ENCODE measurements around the gene TRIM47. TPM values are rescaled to one million over a fixed set of nuclear protein-coding genes. Genes with fewer than 3 reads are reported as not detected.

Gene TRIM47
- total RNA-seq (2021; ENCODE audit: unreplicated experiment): 125 TPM
- polyA plus RNA-seq (2012; ENCODE audit: insufficient read length): 145 TPM
- percentile 78 among the genes with signal in this experiment for Bru-seq, nascent RNA
- percentile 94 among the genes with signal in this experiment for BruChase-seq, experiment 1, labeled RNA remaining after a 2-hour chase
- percentile 88 among the genes with signal in this experiment for BruChase-seq, experiment 2, labeled RNA remaining after a 6-hour chase
- long read RNA-seq, transcript TRIM47-201 (6 exons, 2,266 nt): major isoform, 201 of 286 reads
- long read RNA-seq, transcript TRIM47-204 (6 exons, 1,907 nt): minor isoform, 31 of 286 reads
- long read RNA-seq, partial matches to known transcripts: 31 of 286 reads
- long read RNA-seq, other reads (novel, unspliced or antisense): 22 of 286 reads

GRCh38 chr17:75878174-75878998 lies at the start of gene TRIM47:
TRIM47 (minus strand) TSS chr17:75878581; CDS start chr17:75878548, 33 bp downstream.
- Histone ChIP-seq H3K27ac (ENCODE audit: low read length) (peak within 1 kb of the TSS; percentile 88), H3K27me3 (ENCODE audit: control insufficient read depth, insufficient read depth, low read length) (no peaks in the 10 kb centered on the region), H3K9me3 (ENCODE audit: control insufficient read depth, insufficient read depth, low read depth, low read length) (no peaks in the 10 kb centered on the region), H3K4me3 (ENCODE audit: low read depth in 2 of 2, low read length in 2 of 2) (peak within 1 kb of the TSS; percentile 76 to 82), H3K36me3 (ENCODE audit: control insufficient read depth, insufficient read depth, low read length) (no peaks in the 10 kb centered on the region; the same call in 1 of the 2 replicates), H3K4me1 (ENCODE audit: control insufficient read depth, insufficient read depth, low read length) (peaks cover 22% of the 10 kb centered on the region)
- DNase-seq (ENCODE audit: low read depth, low spot score) (no peak), ATAC-seq (peak; percentile 78)
- ChIA-PET CTCF (interaction anchor here (0.6 to 1.1 kb wide), 7 partner anchors 17 to 247 kb away, joined by 3 to 7 read pairs (median 4); no protein-coding TSS in a partner anchor), POLR2A (interaction anchor here (0.5 to 1.1 kb wide), 6 partner anchors 12 to 302 kb away, joined by 3 to 16 read pairs (median 4); no protein-coding TSS in a partner anchor)
- in situ Hi-C loops (cut with HindIII; ENCODE audit: low pct_unique_long_range_greater_than_20kb, low sequenced_read_pairs): no loop called here
- intact Hi-C loops (cut with micrococcal nuclease; ENCODE audit: unreplicated experiment): no loop called here
- TSS peak; percentile 76 for BruUV-seq (replicated peaks)
- TF ChIP-seq SIN3A (IDR thresholded peaks at IDR 0.05; ENCODE audit: borderline replicate concordance, insufficient read depth, low read depth, low read length) (peak; percentile 83), CTCF (IDR thresholded peaks at IDR 0.05) (no peak), TCF7L2 (IDR thresholded peaks at IDR 0.05; ENCODE audit: low read depth, low read length) (no peak), POLR2AphosphoS5 (IDR thresholded peaks at IDR 0.05; ENCODE audit: low read depth, low read length) (peak; percentile 80), REST (IDR thresholded peaks at IDR 0.05; ENCODE audit: insufficient read depth in 1 of 2, low read depth in 2 of 2, low read length in 1 of 2) (no peak)

- DNase-seq (ENCODE audit: low read depth, low spot score) (no peak), ATAC-seq (peak; percentile 75)
- no peak overlapping the region for H3K4me3 ChIP-seq (ENCODE audit: low read depth in 2 of 2, low read length in 2 of 2)
- no peaks in the 10 kb centered on the region for H3K4me1 ChIP-seq (ENCODE audit: control insufficient read depth, insufficient read depth, low read length)
- BruUV-seq (replicated peaks): no TSS peak
- ChIA-PET CTCF (interaction anchor here (0.6 to 1.4 kb wide), 3 partner anchors 16 to 27 kb away, joined by 4 to 7 read pairs (median 5); partner anchors contain the start of gene MRPL38), POLR2A (interaction anchor here (0.5 kb wide), 1 partner anchor 363 kb away, joined by 3 read pairs; no protein-coding TSS in a partner anchor)
- no peaks in the 10 kb centered on the region for H3K36me3 ChIP-seq (ENCODE audit: control insufficient read depth, insufficient read depth, low read length)
- H3K27me3 ChIP-seq (ENCODE audit: control insufficient read depth, insufficient read depth, low read length): no peaks in the 10 kb centered on the region
- TF ChIP-seq CTCF (IDR thresholded peaks at IDR 0.05) (no peak), REST (IDR thresholded peaks at IDR 0.05; ENCODE audit: insufficient read depth in 1 of 2, low read depth in 2 of 2, low read length in 1 of 2) (no peak), TCF7L2 (IDR thresholded peaks at IDR 0.05; ENCODE audit: low read depth, low read length) (no peak), POLR2AphosphoS5 (IDR thresholded peaks at IDR 0.05; ENCODE audit: low read depth, low read length) (no peak), SIN3A (IDR thresholded peaks at IDR 0.05; ENCODE audit: borderline replicate concordance, insufficient read depth, low read depth, low read length) (no peak)
- intact Hi-C loops (cut with micrococcal nuclease; ENCODE audit: unreplicated experiment) (no loop called here), in situ Hi-C loops (cut with HindIII; ENCODE audit: low pct_unique_long_range_greater_than_20kb, low sequenced_read_pairs) (loop anchor here (25.0 kb wide), 1 partner anchor 135 kb away; the partner anchor contains the start of genes GALR2 and SRP68)
- no peak overlapping the region for H3K27ac ChIP-seq (ENCODE audit: low read length)
- no peaks in the 10 kb centered on the region for H3K9me3 ChIP-seq (ENCODE audit: control insufficient read depth, insufficient read depth, low read depth, low read length)
Measured at GRCh38 chr17:75927286-75927922, 49.0 kb upstream of the TRIM47 start.
